ENCODE results near the gene GALM.
"Not testable (repeated sequence)": the region's sequence is repeated elsewhere in the genome, so short reads cannot be mapped to it uniquely, and the experiment has no call there.

Gene GALM

DNA sequence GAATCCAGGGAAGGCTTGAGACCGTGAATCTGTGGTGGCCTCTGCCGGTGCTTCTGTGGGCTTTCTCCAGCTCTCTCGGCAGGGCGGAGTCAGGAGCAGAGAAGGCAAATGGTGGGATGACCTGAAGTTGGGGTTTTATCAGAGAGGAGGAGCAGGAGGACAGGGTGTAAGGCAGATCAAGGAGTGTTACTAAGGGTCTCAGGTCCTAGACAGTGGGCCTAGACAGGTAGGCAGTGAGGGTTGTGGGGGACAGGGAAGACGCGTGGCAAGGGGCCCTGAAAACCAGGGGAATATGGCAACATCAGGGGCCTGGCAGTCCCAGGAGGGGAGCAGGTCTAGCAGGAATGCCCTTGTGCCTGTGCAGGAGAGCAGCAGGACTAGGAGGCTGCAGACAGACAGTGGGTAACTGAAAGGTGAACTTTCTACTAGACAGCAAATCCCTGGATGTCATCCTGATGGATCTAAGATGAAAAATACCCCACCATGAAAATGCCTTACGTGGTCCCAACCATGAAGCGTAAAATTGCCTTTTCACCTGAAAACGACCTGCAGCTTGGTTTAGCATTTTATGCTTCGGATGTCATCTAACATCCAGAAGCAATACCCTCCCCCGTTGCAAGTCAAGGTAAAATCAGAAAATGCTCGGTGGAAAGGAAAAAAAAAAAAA, 43.1 kb downstream of the GALM start:
- H3K4me3 Mint-ChIP-seq: peak overlapping the region; percentile 55 to 88
- peak overlapping the region; percentile 57 to 93 for H3K27ac Mint-ChIP-seq
- H3K9me3 Mint-ChIP-seq: peaks cover 6 to 7% of the 10 kb centered on the region in 2 donors
- H3K4me1 Mint-ChIP-seq: peaks cover 52% of the 10 kb centered on the region
- ATAC-seq: peak; percentile 28
- no peak for DNase-seq
- no peaks in the 10 kb centered on the region for H3K27me3 Mint-ChIP-seq

DNA sequence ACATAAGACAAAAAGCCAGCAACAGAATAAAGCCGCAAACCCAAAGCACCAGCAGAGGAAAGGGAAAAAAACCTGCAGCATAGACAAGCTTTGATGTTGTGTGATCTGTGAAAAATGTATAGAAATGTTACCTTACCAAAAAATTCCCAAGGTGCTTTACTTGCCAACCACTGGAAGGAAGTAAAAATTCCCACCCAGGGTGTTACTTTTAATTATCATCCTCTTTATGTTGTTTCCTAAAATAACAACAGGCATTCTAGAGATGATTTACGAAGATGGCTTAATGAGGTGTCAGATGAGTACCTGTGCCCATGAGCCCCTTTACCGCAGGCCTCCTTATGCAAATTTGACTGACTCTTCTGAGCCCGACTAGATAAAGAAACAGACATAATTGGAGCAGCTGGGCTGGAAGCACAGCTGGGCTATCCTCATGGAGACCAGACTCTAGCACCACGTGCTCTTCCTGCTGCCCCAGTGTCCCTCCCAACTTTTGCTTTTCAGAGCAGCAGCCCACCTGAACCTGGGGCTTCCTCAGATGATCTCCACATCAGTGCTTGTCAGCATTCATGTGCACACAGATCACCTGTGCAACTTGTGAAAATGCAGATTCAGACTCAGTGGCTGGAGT, 43.8 kb downstream of the GALM start:
- Mint-ChIP-seq H3K27ac (peak overlapping the region; percentile 36 to 85), H3K27me3 (no peaks in the 10 kb centered on the region), H3K4me3 (peak overlapping the region; percentile 55 to 88), H3K4me1 (peaks cover 58% of the 10 kb centered on the region), H3K9me3 (peaks cover 6 to 7% of the 10 kb centered on the region in 2 donors)
- ATAC-seq: peak; percentile 91
- peak; percentile 32 to 49 for DNase-seq

DNA sequence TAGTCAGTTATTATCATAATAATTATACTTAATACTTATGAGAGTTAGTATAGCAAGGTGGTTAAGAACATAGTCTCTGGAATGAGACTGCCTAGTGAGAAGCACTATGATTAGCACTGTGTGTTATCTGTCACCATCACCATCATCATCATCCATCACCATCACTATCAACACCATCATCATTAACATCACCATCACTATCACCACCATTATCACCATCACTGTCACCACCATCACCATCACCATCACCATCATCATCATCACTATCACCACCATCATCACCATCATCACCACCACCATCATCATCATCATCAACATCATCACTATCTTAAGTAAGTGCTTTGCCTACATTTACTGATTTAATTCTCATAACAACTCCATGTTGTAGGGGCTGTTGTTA, 45.6 kb downstream of the GALM start:
- H3K4me1 Mint-ChIP-seq: peaks cover 64% of the 10 kb centered on the region

DNA sequence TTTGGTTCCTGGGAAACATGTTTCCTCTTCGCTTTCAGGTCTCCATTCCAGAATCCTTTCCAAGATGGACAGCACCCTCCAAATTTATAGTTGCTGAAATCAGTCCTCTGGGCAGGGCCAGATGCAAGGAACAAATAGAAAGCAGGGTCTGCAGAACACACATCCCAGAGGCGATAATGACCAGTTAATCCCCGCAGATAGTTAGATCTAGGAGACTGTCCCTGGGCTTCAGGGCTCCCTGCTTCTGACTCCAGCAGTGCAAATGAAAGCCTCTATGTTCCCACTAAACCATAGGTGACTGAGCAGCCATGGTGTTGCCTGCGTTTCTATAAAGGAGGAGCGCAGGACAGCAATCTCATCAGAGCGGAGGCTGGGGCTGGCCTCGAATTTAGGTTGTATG, 46.5 kb downstream of the GALM start:
- Mint-ChIP-seq H3K27ac (no peak overlapping the region), H3K4me1 (peaks cover 55% of the 10 kb centered on the region), H3K4me3 (no peak overlapping the region), H3K27me3 (no peaks in the 10 kb centered on the region), H3K9me3 (peaks cover 6 to 7% of the 10 kb centered on the region in 2 donors)
- DNase-seq: no peak
- no peak for ATAC-seq

More for the DNA sequence above, 45.6 kb downstream of the GALM start:
- no peak overlapping the region for H3K27ac Mint-ChIP-seq
- H3K27me3 Mint-ChIP-seq: no peaks in the 10 kb centered on the region
- no peak for ATAC-seq
- peaks cover 6 to 7% of the 10 kb centered on the region in 2 donors for H3K9me3 Mint-ChIP-seq
- no peak overlapping the region for H3K4me3 Mint-ChIP-seq
- DNase-seq: no peak

DNA sequence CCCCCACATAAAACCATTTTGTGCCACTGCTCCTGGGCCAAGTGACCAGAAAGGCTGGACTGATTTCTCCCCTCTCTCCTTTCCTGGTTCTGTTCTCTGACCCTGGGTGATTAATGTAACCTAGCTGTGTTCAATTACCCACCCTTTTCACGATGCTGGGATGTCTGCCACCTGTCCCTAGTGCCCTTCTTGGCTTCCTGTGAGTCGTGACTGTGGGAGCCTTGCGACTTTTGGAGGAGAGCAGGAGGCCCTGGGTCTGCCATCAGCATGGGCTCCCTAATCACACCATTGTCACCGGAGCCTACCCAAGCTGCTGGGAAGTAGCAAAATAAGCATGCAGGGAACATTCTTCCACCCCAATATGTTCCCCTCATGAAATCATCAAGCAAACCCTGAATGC, 47.0 kb downstream of the GALM start:
- Mint-ChIP-seq H3K4me3 (no peak overlapping the region), H3K4me1 (peaks cover 52% of the 10 kb centered on the region), H3K27ac (no peak overlapping the region), H3K27me3 (no peaks in the 10 kb centered on the region), H3K9me3 (peaks cover 6 to 7% of the 10 kb centered on the region in 2 donors)
- DNase-seq (no peak), ATAC-seq (no peak)

DNA sequence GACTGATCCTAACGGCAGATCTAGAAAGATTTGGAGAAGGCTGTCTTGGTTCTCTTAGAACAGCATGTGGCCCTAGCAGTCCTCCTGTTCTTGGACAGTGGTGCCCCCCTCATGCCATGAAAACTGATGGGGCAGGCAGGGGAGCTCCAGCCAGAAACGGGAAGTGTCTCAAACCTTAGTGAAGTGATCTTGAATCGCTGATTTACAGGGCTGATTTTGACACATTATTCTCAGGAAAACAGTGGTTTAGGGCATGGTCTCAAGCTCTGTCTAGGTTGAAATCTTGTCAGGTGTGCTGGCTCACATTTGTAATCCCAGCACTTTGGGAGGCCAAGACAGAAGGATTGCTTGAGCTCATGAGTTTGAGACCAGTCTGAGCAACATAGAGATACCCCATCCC, 47.4 kb downstream of the GALM start:
- ATAC-seq (no peak), DNase-seq (no peak)
- Mint-ChIP-seq H3K4me3 (no peak overlapping the region), H3K27me3 (no peaks in the 10 kb centered on the region), H3K9me3 (peaks cover 6 to 7% of the 10 kb centered on the region in 2 donors), H3K4me1 (peaks cover 48% of the 10 kb centered on the region), H3K27ac (peak overlapping the region in 1 of 2 donors; percentile 44)

DNA sequence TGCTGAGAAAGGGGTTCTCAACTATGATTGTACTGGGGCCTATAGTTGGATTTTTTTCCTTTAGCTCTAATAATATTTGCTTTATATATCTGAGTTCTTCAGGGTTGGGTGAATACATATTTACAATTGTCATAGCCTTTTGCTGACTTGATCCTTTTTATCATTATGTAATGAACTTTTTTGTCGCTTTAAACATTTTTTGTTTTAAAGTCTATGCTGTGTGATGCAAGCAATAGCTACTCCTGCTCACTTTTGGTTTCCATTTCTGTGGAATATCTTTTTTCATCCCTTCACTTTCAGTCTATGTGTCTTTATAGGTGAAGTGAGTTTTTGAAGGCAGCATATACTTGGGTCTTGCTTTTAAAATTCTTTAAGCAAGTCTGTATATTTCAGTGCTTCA, 49.0 kb downstream of the GALM start:
- H3K27me3 Mint-ChIP-seq, ATAC-seq, H3K4me3 Mint-ChIP-seq, H3K9me3 Mint-ChIP-seq, DNase-seq: not testable (repeated sequence)
- Mint-ChIP-seq H3K27ac (peak overlapping the region in 1 of 2 donors; percentile 20), H3K4me1 (peaks cover 39% of the 10 kb centered on the region)

DNA sequence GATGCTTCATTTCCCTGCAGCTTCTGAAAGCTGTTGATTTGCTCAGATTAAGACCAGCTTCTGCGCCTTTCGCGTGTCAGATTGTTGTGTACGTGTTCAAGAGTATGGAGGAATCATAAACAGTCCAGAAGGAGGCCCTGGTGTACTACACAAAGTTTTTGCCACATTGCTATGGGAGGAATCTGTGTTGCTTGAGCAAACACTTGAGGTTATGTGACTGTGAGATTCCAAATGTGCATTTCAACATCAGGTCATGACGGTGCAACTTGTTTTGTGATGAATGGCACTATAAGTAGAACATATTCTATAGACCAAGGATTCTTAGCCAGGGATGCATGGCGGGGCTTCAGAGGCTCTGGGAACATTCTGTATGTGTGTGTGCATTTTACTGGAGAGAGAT, 50.3 kb downstream of the GALM start:
- peak overlapping the region in 1 of 2 donors; percentile 27 for H3K27ac Mint-ChIP-seq
- no peak for DNase-seq

DNA sequence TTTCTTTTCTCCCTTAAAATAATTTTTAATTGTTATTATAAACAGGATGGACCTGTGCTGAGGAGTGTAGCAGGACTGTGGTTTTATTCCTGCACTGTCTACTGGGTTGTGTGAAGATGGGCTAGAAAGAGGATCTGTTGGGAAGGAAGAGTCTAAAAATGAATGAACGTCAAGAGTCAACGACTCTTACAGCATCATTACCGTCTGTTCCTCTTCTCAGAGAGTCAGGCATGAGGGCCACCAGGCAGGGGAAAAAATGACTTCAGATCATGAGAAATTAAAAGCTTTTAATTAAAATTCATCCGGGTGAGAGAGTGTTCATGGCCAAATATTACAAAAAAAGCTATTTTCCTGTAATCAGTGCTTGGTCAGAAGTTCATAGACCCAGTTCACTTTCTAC, 52.7 kb downstream of the GALM start:
- H3K4me1 Mint-ChIP-seq: peaks cover 58% of the 10 kb centered on the region
- no peak overlapping the region for H3K27ac Mint-ChIP-seq

More for the DNA sequence above, 50.3 kb downstream of the GALM start:
- Mint-ChIP-seq H3K4me1 (peaks cover 46% of the 10 kb centered on the region), H3K27me3 (no peaks in the 10 kb centered on the region), H3K4me3 (no peak overlapping the region), H3K9me3 (peaks cover 10 to 14% of the 10 kb centered on the region in 2 donors)
- ATAC-seq: no peak

DNA sequence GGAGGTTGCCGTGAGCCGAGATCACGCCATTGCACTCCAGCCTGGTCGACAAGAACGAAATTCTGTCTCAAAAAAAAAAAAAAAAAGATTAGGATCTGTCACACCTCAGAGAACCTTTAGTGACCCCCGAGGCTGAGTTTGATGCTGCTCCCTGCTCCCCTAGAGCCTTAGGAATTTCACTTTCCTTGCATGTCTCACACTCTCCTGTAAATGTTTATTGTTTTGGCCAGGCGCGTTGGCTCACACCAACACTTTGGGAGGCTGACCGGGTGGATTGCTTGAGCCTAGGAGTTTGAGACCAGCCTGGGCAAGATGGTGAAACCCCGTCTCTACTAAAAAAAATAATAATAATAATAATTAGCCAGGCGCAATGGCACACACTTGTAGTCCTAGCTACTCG, 53.8 kb downstream of the GALM start:
- ATAC-seq (no peak), DNase-seq (no peak)
- Mint-ChIP-seq H3K27me3 (no peaks in the 10 kb centered on the region), H3K4me3 (no peak overlapping the region), H3K9me3 (peaks cover 4 to 7% of the 10 kb centered on the region in 2 donors), H3K27ac (no peak overlapping the region), H3K4me1 (peaks cover 58% of the 10 kb centered on the region)

More for the DNA sequence above, 52.7 kb downstream of the GALM start:
- ATAC-seq (no peak), DNase-seq (no peak)
- no peaks in the 10 kb centered on the region for H3K27me3 Mint-ChIP-seq
- H3K9me3 Mint-ChIP-seq: peaks cover 4 to 7% of the 10 kb centered on the region in 2 donors
- H3K4me3 Mint-ChIP-seq: no peak overlapping the region

DNA sequence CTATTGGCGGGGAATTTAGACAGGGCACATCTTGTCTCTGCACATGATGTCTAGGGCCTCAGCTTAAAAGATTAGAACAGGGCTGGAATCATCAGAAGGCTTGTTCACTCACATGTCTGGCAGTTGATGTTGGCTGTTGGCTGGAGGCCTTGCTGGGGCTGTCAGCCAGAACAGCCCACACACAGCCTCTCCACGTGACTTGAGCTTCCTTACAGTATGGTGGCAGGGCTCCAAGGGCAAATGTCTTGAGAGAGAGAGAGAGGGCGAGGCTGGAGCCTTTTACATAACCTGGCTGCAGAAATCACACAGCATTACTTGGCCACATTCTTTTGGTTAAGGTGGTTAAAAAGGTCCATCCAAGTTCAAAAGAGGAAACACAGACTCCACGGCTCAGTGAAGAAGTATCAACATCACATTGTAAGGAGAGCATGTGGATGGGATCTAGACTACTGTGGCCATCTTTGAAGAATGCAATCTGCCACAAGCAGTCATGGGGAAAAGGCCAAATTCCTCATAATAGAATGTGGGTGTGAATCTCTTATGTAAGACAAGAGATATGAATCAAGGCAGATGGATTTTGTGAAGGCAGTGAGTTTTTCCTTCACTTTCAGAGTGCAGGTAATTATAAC, 54.8 kb downstream of the GALM start:
- peak overlapping the region in 1 of 2 donors; percentile 52 for H3K4me3 Mint-ChIP-seq
- H3K4me1 Mint-ChIP-seq: peaks cover 62% of the 10 kb centered on the region
- DNase-seq: no peak
- ATAC-seq: no peak
- H3K27ac Mint-ChIP-seq: peak overlapping the region in 1 of 2 donors; percentile 79
- no peaks in the 10 kb centered on the region for H3K27me3 Mint-ChIP-seq
- peaks cover 4 to 7% of the 10 kb centered on the region in 2 donors for H3K9me3 Mint-ChIP-seq

DNA sequence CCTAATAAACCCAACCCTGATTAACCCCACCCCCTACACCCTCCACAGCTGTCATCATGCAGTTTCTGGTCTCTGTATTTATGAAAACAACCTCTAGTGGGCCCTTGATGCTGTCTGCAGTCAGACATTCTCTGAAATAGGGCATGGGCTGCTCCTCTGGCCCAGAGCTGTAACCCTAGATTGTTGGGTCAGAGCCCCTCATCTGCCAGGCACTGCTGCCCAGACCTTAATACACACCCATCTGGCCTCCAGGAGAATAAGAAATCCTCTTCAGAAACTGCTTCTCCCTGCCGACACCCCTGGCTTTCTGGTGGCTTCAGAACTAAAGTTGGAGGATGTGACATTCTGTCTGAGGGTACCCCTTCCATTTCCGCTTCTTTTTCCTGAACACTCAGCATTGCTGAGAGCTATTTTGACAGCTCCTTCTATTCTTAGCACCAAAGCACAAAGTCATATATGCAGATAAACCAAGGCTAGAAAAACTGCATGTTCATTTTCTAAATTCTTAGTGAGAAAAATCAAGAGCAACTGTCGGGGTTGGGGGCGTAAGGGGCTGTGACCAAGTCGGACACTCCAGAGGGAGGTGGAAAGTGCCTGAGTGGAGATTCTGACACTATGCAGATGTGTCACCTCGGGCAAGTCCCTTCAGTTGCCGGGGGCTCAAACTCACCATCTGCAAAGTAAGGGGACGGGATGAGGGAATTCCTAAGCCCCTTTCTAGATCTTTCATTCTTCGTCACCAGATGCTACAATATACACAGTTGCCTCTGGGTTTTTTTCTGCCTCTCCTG, 56.6 kb downstream of the GALM start:
- Mint-ChIP-seq H3K4me1 (peaks cover 64% of the 10 kb centered on the region), H3K4me3 (peak overlapping the region; percentile 71), H3K9me3 (peaks cover 4 to 7% of the 10 kb centered on the region in 2 donors), H3K27me3 (no peaks in the 10 kb centered on the region), H3K27ac (peak overlapping the region; percentile 90)
- DNase-seq: peak in 1 of 2 donors; percentile 69
- ATAC-seq: peak; percentile 88

DNA sequence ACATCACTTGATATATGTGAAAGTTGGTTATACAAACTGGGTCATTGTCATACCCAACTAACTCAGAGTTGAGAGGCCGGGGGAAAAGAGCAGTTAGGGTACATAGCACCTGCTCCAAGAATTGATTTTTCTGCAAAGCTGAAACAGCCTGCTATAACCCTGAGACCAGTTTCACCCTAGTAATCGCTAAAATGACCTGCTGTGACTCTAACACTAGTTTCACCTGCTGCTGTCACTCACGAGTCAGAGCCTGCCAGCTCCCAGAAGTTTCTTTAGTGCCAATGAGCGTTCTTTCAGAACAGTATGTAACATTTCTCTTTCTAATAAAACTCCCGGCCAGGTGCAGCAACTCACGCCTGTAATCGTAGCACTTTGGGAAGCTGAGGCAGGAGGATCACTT, 57.3 kb downstream of the GALM start:
- peak; percentile 56 for ATAC-seq
- Mint-ChIP-seq H3K27ac (peak overlapping the region; percentile 34 to 38), H3K4me3 (peak overlapping the region; percentile 71), H3K27me3 (no peaks in the 10 kb centered on the region), H3K4me1 (peaks cover 64% of the 10 kb centered on the region), H3K9me3 (peaks cover 4 to 7% of the 10 kb centered on the region in 2 donors)
- no peak for DNase-seq

DNA sequence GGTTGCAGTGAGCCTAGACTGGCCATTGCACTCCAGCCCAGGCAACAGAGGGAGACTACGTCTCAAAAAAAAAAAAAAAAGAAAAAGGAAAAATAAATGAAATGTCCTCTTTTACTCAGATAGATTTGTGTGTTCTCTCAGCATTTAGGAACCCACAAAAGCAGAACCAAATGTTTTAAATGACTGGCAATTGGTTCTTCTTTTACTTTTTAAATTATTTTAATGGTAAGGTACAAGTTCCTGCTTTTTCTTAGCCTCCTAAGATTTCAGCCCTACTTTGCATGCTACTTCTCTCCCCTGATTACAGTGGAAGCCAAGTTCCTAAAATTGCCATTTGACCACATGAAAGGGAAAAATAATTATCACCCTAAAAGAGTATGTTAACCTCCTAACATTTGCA, 61.7 kb downstream of the GALM start:
- no peak for ATAC-seq
- Mint-ChIP-seq H3K4me1 (peaks cover 39% of the 10 kb centered on the region), H3K27me3 (no peaks in the 10 kb centered on the region), H3K27ac (no peak overlapping the region), H3K9me3 (no peaks in the 10 kb centered on the region), H3K4me3 (no peak overlapping the region)
- DNase-seq: no peak

DNA sequence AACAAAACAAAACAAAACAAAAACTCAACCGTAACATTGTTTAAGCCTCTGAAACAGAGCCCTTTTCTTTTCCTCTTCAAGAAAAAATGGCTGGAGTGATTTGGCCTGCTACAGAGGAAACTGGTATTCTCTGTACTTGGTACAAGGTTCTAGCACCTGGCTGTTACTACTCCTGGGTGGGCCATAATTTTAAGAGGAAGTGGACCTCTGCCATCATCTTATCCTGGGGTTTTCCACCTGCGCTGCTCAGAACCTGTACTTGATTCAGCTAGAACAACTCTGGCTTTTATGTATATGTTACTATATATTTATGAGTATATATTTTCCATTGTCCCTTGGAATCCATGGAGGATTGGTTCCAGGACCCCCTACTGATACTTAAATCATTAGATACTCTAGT, 62.8 kb downstream of the GALM start:
- H3K27ac Mint-ChIP-seq: no peak overlapping the region
- H3K9me3 Mint-ChIP-seq: no peaks in the 10 kb centered on the region
- no peaks in the 10 kb centered on the region for H3K27me3 Mint-ChIP-seq
- no peak overlapping the region for H3K4me3 Mint-ChIP-seq
- H3K4me1 Mint-ChIP-seq: peaks cover 28% of the 10 kb centered on the region
- DNase-seq: no peak
- no peak for ATAC-seq
